Tibial nerve (tissue), 4 donors: Measurements from ENCODE around the gene USP47. TPM values are rescaled to one million over a fixed set of nuclear protein-coding genes. Genes with fewer than 3 reads are reported as not detected.
A peak's percentile ranks its signal among the peaks of the same experiment; 100 is the strongest.

ENCODE experiments used
- DNase-seq, 2 donors: peaks; one replicate each; pipeline ENCODE4 v3.0.0-alpha.2; 2019; ENCODE audit warnings: low spot score in 2 of 2
- H3K27ac ChIP-seq, 4 donors: fragments of 200-600 bp; sonication (generic) in 3 of 4; one replicate each; pipeline ENCODE4 v1.5.1; 2017 to 2019; ENCODE audit warnings: mild to moderate bottlenecking in 1 of 4
- H3K27me3 ChIP-seq, 2 donors: fragments of 200-600 bp; sonication (generic) in 1 of 2; one replicate each; pipeline versions ENCODE4 v1.5.1 to v1.6.0; 2017 to 2019
- H3K36me3 ChIP-seq, 3 donors: fragments of 200-600 bp; sonication (generic); one replicate each; pipeline ENCODE4 v1.5.1; 2018 to 2019
- H3K4me1 ChIP-seq, 4 donors: fragments of 200-600 bp; sonication (generic) in 3 of 4; one replicate each; pipeline ENCODE4 v1.5.1; 2017 to 2019
- H3K4me3 ChIP-seq, 4 donors: fragments of 200-600 bp; sonication (generic) in 3 of 4; one replicate each; pipeline ENCODE4 v1.5.1; 2017 to 2019; ENCODE audit warnings: mild to moderate bottlenecking in 1 of 4, moderate library complexity in 1 of 4
- H3K9me3 ChIP-seq, 4 donors: fragments of 200-600 bp; sonication (generic) in 3 of 4; one replicate each; pipeline ENCODE4 v1.5.1; 2017 to 2019
- CTCF ChIP-seq, 5 experiments: fragments of 200-600 bp in 3 of 5; fragments of 450-650 bp in 2 of 5; sonication (generic) in 3 of 5; IDR thresholded peaks; one replicate each; pipeline ENCODE4 v1.5.1; 2016 to 2019; ENCODE audit warnings: antibody characterized with exemption in 5 of 5, mild to moderate bottlenecking in 3 of 5, moderate library complexity in 2 of 5
- EP300 ChIP-seq, 2 donors: sonication (generic); formaldehyde crosslinking; IDR thresholded peaks; one replicate each; pipeline ENCODE4 v1.6.1; 2017; ENCODE audit warnings: antibody characterized with exemption in 2 of 2, mild to moderate bottlenecking in 1 of 2
- POLR2A ChIP-seq, 2 donors: fragments of 450-650 bp; IDR thresholded peaks; one replicate each; pipeline ENCODE4 v1.6.1; 2017; ENCODE audit warnings: antibody characterized with exemption in 2 of 2, mild to moderate bottlenecking in 2 of 2, moderate library complexity in 2 of 2
- WGBS, 2 donors: methylation state at CpG; one replicate each; pipeline ENCODE4 v1.1.5; 2018; 5-methylcytosine and 5-hydroxymethylcytosine counted together
- total RNA-seq, 4 donors: library from RNA; depleted of rRNA; stranded (reverse); fragments of >200 nt; gene quantifications; one replicate each; pipeline ENCODE4 v1.1.0, GENCODE V29; 2016

USP47 gene
- total RNA-seq, 4 donors from 2014 or later: 63.3 to 91.8 (median 84.5) TPM

- TF ChIP-seq CTCF (IDR thresholded peaks at IDR 0.05) (no peak), POLR2A (IDR thresholded peaks at IDR 0.05) (no peak), EP300 (IDR thresholded peaks at IDR 0.05) (no peak)
- Histone ChIP-seq H3K27ac (peak overlapping the region in 2 of 4 donors; percentile 81 to 86), H3K27me3 (no peaks in the 10 kb centered on the region), H3K9me3 (no peaks in the 10 kb centered on the region), H3K36me3 (no peaks in the 10 kb centered on the region), H3K4me1 (peaks cover 0 to 87% (median 52%) of the 10 kb centered on the region in 4 donors), H3K4me3 (no peak overlapping the region)
- DNase-seq: no peak
- 87 to 97% methylated on average over 3 of the region's 3 CpGs for WGBS, 2 donors
Measured at GRCh38 chr11:11980841-11981308, 139.1 kb downstream of the USP47 start.

GRCh38 chr11:11981364-11981763 is 139.6 kb downstream of the USP47 start:
- WGBS, 2 donors: 86 to 93% methylated on average over 5 of the region's 5 CpGs
- peaks cover 0 to 86% (median 47%) of the 10 kb centered on the region in 4 donors for H3K4me1 ChIP-seq
- TF ChIP-seq EP300 (IDR thresholded peaks at IDR 0.05) (no peak), POLR2A (IDR thresholded peaks at IDR 0.05) (no peak), CTCF (IDR thresholded peaks at IDR 0.05) (no peak)
- no peak overlapping the region for H3K4me3 ChIP-seq
- DNase-seq: no peak
- H3K27me3 ChIP-seq: no peaks in the 10 kb centered on the region
- peak overlapping the region in 2 of 4 donors; percentile 81 to 86 for H3K27ac ChIP-seq
- H3K9me3 ChIP-seq: no peaks in the 10 kb centered on the region
- H3K36me3 ChIP-seq: no peaks in the 10 kb centered on the region

GRCh38 chr11:11981840-11982239 is 140.1 kb downstream of the USP47 start:
- Histone ChIP-seq H3K9me3 (no peaks in the 10 kb centered on the region), H3K4me3 (no peak overlapping the region), H3K27ac (peak overlapping the region in 2 of 4 donors; percentile 57 to 86), H3K27me3 (no peaks in the 10 kb centered on the region), H3K4me1 (peaks cover 0 to 82% (median 42%) of the 10 kb centered on the region in 4 donors), H3K36me3 (no peaks in the 10 kb centered on the region)
- 80 to 88% methylated on average over 6 of the region's 6 CpGs for WGBS, 2 donors
- no peak for DNase-seq
- TF ChIP-seq POLR2A (IDR thresholded peaks at IDR 0.05) (no peak), CTCF (IDR thresholded peaks at IDR 0.05) (no peak), EP300 (IDR thresholded peaks at IDR 0.05) (no peak)

- H3K9me3 ChIP-seq: no peaks in the 10 kb centered on the region
- H3K27me3 ChIP-seq: no peaks in the 10 kb centered on the region
- H3K4me1 ChIP-seq: peaks cover 0 to 77% (median 36%) of the 10 kb centered on the region in 4 donors
- peaks cover 0 to 3% (median 0%) of the 10 kb centered on the region in 3 donors for H3K36me3 ChIP-seq
- no peak for DNase-seq
- no peak for TF ChIP-seq CTCF (IDR thresholded peaks at IDR 0.05)
- no peak for TF ChIP-seq EP300 (IDR thresholded peaks at IDR 0.05)
- TF ChIP-seq POLR2A (IDR thresholded peaks at IDR 0.05): no peak
- no peak overlapping the region for H3K4me3 ChIP-seq
- WGBS, 2 donors: 86 to 91% methylated on average over 10 of the region's 10 CpGs
- peak overlapping the region in 2 of 4 donors; percentile 57 to 86 for H3K27ac ChIP-seq
Measured at GRCh38 chr11:11982461-11982860, 140.7 kb downstream of the USP47 start.

GRCh38 chr11:11982975-11983374 is 141.2 kb downstream of the USP47 start:
- TF ChIP-seq POLR2A (IDR thresholded peaks at IDR 0.05) (no peak), CTCF (IDR thresholded peaks at IDR 0.05) (no peak), EP300 (IDR thresholded peaks at IDR 0.05) (peak in 1 of 2 donors; percentile 20)
- Histone ChIP-seq H3K27me3 (no peaks in the 10 kb centered on the region), H3K4me1 (peaks cover 0 to 77% (median 32%) of the 10 kb centered on the region in 4 donors), H3K4me3 (no peak overlapping the region), H3K9me3 (no peaks in the 10 kb centered on the region), H3K36me3 (peaks cover 0 to 8% (median 0%) of the 10 kb centered on the region in 3 donors), H3K27ac (peak overlapping the region in 2 of 4 donors; percentile 57 to 86)
- DNase-seq: no peak
- WGBS, 2 donors: 67 to 75% methylated on average over 2 of the region's 2 CpGs
